ENCODE data around the gene NLRX1.
"Not testable (repeated sequence)": the region's sequence is repeated elsewhere in the genome, so short reads cannot be mapped to it uniquely, and the experiment has no call there.

Gene NLRX1

DNA sequence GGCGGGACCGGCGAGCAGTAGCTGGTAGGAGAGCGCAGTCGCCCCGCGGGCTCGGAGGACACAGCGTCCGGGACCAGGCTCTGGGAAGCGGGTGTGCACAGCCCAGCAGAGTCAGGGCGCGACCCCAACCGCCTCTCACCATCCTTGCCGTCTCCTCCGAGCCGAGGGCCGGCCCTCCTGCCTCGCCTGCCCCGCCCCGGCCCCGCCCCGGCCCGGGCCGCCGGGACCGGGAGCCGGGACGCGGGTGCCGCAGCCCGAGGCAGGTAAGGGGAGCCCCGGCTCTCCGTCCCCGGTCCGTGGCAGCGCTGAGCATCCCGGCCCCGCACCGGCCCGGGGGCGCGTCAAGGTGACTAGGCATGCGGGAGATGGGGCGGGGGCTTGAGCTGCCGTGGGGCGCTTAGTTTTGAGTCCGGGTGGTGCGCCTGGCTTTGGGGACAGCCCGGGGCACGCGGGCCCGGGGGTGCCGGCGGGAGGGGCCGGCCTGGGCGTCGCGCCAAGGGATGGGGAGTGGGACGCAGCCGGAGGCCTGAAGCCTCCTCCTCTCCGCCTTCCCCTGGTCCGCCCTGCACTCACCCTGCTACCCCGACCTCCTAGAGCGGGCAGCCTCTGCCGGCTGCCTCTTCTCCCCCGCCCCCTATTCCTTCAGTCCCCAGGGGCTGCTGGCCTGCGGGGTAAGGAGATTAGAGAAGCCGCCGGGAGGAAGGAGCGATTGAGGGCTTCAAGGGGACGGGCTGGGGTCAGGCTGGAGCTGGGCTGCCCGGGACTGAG lies 19.3 kb upstream of the NLRX1 start, which contains the start of gene ABCG4:
TSS of gene ABCG4 (plus strand) at position 35 of the 768 bp plus-strand sequence. CDS start 914 bp downstream, outside the sequence.
- peaks cover 13% of the 10 kb centered on the region for H3K27me3 Mint-ChIP-seq
- peaks cover 14% of the 10 kb centered on the region for H3K4me1 Mint-ChIP-seq
- H3K27ac Mint-ChIP-seq = no peak within 1 kb of the TSS
- no peaks in the 10 kb centered on the region for H3K36me3 Mint-ChIP-seq
- no peaks in the 10 kb centered on the region for H3K9me3 Mint-ChIP-seq
- H3K4me3 Mint-ChIP-seq = peak within 1 kb of the TSS; percentile 77

DNA sequence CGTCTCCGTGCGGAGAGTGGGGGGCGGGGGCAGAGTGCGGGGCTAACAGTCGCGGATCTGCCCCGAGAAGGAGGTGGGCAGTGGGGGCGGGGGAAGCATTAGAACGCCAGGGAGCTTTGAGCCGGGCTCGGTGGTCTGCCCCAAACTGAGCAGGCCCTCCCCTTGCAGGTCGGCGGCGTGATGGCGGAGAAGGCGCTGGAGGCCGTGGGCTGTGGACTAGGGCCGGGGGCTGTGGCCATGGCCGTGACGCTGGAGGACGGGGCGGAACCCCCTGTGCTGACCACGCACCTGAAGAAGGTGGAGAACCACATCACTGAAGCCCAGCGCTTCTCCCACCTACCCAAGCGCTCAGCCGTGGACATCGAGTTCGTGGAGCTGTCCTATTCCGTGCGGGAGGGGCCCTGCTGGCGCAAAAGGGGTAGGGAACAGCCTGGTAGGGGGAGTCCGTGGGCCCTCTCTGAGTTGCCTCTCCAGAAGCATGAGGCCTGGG lies 18.7 kb upstream of the NLRX1 start:
- Mint-ChIP-seq H3K36me3 (no peaks in the 10 kb centered on the region), H3K9me3 (no peaks in the 10 kb centered on the region), H3K4me3 (peak overlapping the region; percentile 49), H3K4me1 (peaks cover 14% of the 10 kb centered on the region), H3K27ac (no peak overlapping the region), H3K27me3 (peaks cover 13% of the 10 kb centered on the region)

GRCh38 chr11:119152043-119152442 lies 16.5 kb upstream of the NLRX1 start:
- H3K27ac Mint-ChIP-seq = no peak overlapping the region
- H3K27me3 Mint-ChIP-seq = peaks cover 7% of the 10 kb centered on the region
- no peaks in the 10 kb centered on the region for H3K36me3 Mint-ChIP-seq

GRCh38 chr11:119152604-119153003 lies 15.9 kb upstream of the NLRX1 start:
- Mint-ChIP-seq H3K27me3 (peaks cover 3% of the 10 kb centered on the region), H3K4me1 (peaks cover 9% of the 10 kb centered on the region), H3K36me3 (no peaks in the 10 kb centered on the region), H3K4me3 (no peak overlapping the region), H3K27ac (no peak overlapping the region), H3K9me3 (no peaks in the 10 kb centered on the region)

More at GRCh38 chr11:119152043-119152442, 16.5 kb upstream of the NLRX1 start:
- peaks cover 14% of the 10 kb centered on the region for H3K4me1 Mint-ChIP-seq
- no peak overlapping the region for H3K4me3 Mint-ChIP-seq
- no peaks in the 10 kb centered on the region for H3K9me3 Mint-ChIP-seq

DNA sequence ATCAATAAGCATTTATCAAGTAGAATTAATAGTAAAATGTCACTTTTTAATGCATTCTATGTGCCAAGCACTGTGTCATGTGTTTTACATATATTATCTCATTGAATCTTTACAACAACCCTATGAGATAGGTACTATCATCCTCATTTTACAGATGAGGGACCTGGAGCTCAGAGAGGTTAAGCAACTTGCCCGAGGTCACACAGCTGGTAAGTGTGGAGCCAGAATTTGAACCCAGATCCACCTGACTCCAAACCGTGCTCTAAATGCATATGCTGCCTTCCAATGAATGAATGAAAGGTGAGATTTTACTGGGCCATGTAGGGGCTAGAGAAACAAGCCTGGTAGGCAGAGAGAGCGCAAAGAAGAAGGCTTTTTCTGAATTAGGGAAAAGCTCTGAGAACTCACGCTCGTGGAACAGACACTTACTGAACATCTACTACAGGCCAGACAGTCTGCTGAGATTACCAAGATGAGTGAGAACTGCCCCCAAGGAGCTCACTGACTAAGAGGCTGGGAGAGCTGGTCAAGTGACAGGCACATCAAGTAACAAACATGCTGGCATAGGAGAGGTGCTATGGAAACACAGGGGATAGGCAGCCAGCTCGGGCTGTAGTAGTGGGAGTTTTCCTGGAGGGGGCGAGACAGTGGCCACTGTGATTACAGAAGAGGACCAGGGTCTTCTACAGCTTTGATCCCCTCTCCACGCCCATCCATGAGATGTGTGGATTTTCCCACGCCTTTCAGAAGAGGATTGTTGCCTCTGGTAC lies 15.3 kb upstream of the NLRX1 start:
- peaks cover 3% of the 10 kb centered on the region for H3K4me1 Mint-ChIP-seq
- H3K4me3 Mint-ChIP-seq = no peak overlapping the region
- H3K36me3 Mint-ChIP-seq = no peaks in the 10 kb centered on the region
- H3K9me3 Mint-ChIP-seq = no peaks in the 10 kb centered on the region
- H3K27me3 Mint-ChIP-seq = peaks cover 2% of the 10 kb centered on the region
- no peak overlapping the region for H3K27ac Mint-ChIP-seq

DNA sequence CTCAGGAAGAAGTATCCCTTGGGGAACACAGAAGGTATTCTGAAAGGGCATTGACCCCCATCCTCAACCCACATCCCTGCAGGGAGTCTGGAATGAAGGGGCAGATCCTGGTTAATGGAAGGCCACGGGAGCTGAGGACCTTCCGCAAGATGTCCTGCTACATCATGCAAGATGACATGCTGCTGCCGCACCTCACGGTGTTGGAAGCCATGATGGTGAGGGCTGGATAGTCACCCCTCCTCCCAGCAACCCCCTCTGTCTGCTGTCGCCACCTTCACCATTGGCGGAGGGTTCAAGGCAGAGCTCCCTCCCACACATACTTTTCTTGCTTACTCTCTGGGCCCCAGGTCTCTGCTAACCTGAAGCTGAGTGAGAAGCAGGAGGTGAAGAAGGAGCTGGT lies 14.3 kb upstream of the NLRX1 start:
- H3K9me3 Mint-ChIP-seq = no peaks in the 10 kb centered on the region
- H3K27me3 Mint-ChIP-seq = peaks cover 2% of the 10 kb centered on the region
- H3K4me3 Mint-ChIP-seq = no peak overlapping the region
- H3K27ac Mint-ChIP-seq = no peak overlapping the region
- no peaks in the 10 kb centered on the region for H3K4me1 Mint-ChIP-seq
- no peaks in the 10 kb centered on the region for H3K36me3 Mint-ChIP-seq

DNA sequence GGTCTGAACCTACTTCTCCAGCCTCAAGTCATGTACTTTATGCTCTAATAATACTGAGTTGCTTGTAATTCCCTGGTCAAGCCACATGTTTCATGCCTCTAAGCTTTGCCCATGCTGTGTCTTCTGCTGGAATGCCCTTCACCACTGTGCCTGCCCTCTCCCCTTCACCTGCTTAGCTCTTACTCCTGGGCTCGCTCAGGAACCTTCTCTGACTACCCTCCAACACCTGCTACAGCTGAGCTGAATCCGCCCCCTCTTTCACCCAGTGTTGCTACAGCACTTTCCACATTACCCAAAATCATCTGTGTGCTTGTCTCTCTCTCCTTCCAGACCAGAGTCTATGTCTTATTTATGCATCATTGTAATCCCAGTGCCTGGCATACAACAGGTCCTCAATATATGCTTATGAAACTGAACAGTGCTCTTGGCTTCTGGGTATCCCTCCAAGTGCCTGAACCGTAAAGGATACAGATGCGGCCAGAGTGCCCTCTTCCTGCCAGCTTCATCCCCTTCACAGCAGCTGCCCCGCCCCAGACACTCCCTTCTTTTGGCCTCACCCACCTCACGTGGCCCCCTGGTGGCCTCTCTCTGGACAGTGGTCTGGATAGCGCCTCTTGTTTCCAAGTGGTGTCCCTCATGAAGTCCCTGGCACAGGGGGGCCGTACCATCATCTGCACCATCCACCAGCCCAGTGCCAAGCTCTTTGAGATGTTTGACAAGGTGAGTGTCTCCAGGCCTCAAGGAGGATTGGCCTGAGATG lies 12.6 kb upstream of the NLRX1 start:
- Mint-ChIP-seq H3K27ac (no peak overlapping the region), H3K27me3 (peaks cover 2% of the 10 kb centered on the region), H3K4me1 (no peaks in the 10 kb centered on the region), H3K4me3 (no peak overlapping the region), H3K36me3 (no peaks in the 10 kb centered on the region), H3K9me3 (no peaks in the 10 kb centered on the region)

DNA sequence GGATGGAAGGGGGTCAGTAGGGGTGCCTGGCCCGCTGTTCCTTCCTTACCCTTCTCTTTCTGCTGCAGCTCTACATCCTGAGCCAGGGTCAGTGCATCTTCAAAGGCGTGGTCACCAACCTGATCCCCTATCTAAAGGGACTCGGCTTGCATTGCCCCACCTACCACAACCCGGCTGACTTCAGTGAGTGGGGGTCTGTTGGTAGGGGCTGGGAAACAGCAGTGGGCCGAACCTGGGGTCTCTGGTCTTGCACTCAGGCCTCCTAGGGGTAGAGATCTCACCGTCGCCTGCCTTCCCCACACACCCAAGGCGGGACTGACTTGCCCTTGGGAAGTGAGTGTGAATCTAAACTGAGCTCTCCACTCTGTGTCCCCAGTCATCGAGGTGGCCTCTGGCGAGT lies 12.0 kb upstream of the NLRX1 start:
- H3K27me3 Mint-ChIP-seq = peaks cover 2% of the 10 kb centered on the region
- H3K4me3 Mint-ChIP-seq = no peak overlapping the region
- H3K27ac Mint-ChIP-seq = no peak overlapping the region
- H3K36me3 Mint-ChIP-seq = no peaks in the 10 kb centered on the region
- no peaks in the 10 kb centered on the region for H3K9me3 Mint-ChIP-seq
- no peaks in the 10 kb centered on the region for H3K4me1 Mint-ChIP-seq

DNA sequence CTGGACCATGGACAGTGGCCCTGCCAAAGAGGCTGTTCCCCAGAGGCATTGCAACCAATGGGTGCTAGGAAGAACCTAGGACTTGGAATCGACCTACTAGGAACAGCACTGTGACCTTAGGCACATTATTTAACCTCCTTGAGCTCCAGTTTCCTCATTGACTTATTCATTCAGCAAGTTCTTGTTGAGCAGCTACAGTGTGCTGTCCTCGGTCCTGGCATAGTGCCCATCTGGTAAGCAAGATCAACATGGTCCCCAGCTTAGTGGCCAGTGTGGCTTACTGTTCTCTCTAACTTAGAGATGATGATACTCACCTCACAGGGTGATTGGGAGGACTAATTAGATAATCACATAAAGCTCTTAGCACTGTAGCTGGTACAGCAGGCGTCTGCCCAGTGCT lies 11.5 kb upstream of the NLRX1 start:
- Mint-ChIP-seq H3K36me3 (no peaks in the 10 kb centered on the region), H3K4me1 (no peaks in the 10 kb centered on the region), H3K4me3 (no peak overlapping the region), H3K9me3 (no peaks in the 10 kb centered on the region), H3K27ac (no peak overlapping the region), H3K27me3 (peaks cover 2% of the 10 kb centered on the region)

GRCh38 chr11:119158467-119158866 lies 10.1 kb upstream of the NLRX1 start:
- Mint-ChIP-seq H3K36me3 (no peaks in the 10 kb centered on the region), H3K27me3 (peaks cover 2% of the 10 kb centered on the region), H3K4me1 (no peaks in the 10 kb centered on the region), H3K9me3 (no peaks in the 10 kb centered on the region), H3K4me3 (no peak overlapping the region), H3K27ac (no peak overlapping the region)

GRCh38 chr11:119160151-119160550 lies 8.4 kb upstream of the NLRX1 start:
- no peak overlapping the region for H3K4me3 Mint-ChIP-seq
- H3K27me3 Mint-ChIP-seq = no peaks in the 10 kb centered on the region
- no peak overlapping the region for H3K27ac Mint-ChIP-seq
- no peaks in the 10 kb centered on the region for H3K9me3 Mint-ChIP-seq
- H3K36me3 Mint-ChIP-seq = no peaks in the 10 kb centered on the region
- no peaks in the 10 kb centered on the region for H3K4me1 Mint-ChIP-seq

DNA sequence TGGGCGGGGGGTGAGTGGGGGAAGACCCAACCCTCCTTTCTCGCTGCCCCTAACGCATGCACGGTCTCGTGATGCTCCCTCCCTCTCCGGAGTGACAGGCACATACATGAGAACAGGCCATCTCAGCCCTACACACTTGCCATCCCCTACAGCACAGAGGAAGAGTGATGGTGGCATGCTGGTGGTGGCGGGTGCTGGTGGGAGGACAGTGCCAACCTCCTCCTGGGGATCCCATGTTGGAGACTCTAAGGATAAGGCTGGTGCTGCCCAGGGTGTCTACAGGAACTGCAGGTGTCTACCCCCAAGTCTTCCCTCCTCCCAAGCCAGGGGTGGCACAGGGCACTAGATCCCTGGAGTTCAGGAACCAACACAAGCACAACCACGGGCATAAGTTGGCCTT lies 6.7 kb upstream of the NLRX1 start:
- H3K27ac Mint-ChIP-seq = no peak overlapping the region
- no peaks in the 10 kb centered on the region for H3K4me1 Mint-ChIP-seq
- H3K4me3 Mint-ChIP-seq = no peak overlapping the region
- H3K36me3 Mint-ChIP-seq = no peaks in the 10 kb centered on the region
- H3K9me3 Mint-ChIP-seq = no peaks in the 10 kb centered on the region
- H3K27me3 Mint-ChIP-seq = no peaks in the 10 kb centered on the region

- Mint-ChIP-seq H3K9me3 (no peaks in the 10 kb centered on the region), H3K27ac (no peak overlapping the region), H3K27me3 (no peaks in the 10 kb centered on the region), H3K4me3 (no peak overlapping the region), H3K4me1 (peaks cover 11% of the 10 kb centered on the region), H3K36me3 (no peaks in the 10 kb centered on the region)
These were observed 2.0 kb upstream of the NLRX1 start for GRCh38 chr11:119166368-119167076.

DNA sequence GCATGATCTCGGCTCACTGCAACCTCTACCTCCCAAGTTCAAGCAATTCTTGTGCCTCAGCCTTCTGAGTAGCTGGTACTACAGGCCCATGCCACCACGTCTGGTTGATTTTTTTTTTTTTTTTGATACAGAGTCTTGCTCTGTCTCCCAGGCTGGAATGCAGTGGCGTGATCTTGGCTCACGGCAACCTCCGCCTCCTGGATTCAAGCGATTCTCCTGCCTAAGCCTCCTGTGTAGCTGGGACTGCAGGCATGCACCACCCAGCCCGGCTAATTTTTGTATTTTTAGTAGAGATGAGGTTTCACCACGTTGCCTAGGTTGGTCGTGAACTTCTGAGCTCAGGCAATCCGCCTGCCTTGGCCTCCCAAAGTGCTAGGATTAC lies 1.5 kb upstream of the NLRX1 start:
- H3K4me3 Mint-ChIP-seq, H3K36me3 Mint-ChIP-seq, H3K27ac Mint-ChIP-seq, H3K9me3 Mint-ChIP-seq, H3K27me3 Mint-ChIP-seq: not testable (repeated sequence)
- peaks cover 11% of the 10 kb centered on the region for H3K4me1 Mint-ChIP-seq

DNA sequence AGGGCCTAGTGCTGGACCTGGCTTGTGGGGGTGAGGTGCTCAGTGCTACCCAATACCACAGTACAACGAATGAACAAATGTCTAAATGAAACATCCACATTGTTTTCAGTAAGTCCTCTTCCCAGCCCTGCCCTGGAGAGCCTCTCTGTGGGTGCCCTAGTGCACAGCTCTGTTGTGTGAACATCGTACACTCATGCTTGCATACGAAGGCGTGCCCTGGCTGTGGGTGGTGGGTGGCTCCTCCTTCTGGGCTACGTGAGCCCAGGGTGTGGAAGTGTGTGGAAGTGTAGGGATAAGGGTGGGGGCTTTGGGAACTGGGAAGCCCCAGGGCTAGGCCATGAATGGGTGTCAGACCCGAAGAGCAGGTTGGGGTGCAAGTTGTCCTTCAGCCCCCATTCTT lies 592 bp upstream of the NLRX1 start:
- Mint-ChIP-seq H3K27ac (no peak overlapping the region), H3K4me3 (peak overlapping the region; percentile 68), H3K9me3 (no peaks in the 10 kb centered on the region), H3K36me3 (no peaks in the 10 kb centered on the region), H3K4me1 (peaks cover 11% of the 10 kb centered on the region), H3K27me3 (no peaks in the 10 kb centered on the region)
